A549 (cell line): ENCODE results near the gene GARIN1A.
"Not testable (repeated sequence)": the region's sequence is repeated elsewhere in the genome, so short reads cannot be mapped to it uniquely, and the experiment has no call there.

ENCODE experiments used
- CHD2 ChIP-seq: fragments of 150-350 bp; IDR thresholded peaks from 2 replicates; pipeline ENCODE4 v1.6.1; 2014; ENCODE audit warnings: low read length; ENCODE audit not compliant: partially characterized antibody
- CTCF ChIP-seq: fragments of >200 bp; sonication (Bioruptor Twin); formaldehyde crosslinking; IDR thresholded peaks from 3 replicates; pipeline ENCODE4 v1.5.1; 2016
- EP300 ChIP-seq, 2 experiments: fragments of >200 bp; sonication (Bioruptor Twin); formaldehyde crosslinking; IDR thresholded peaks; 2 replicates in 1 of 2; 3 replicates in 1 of 2; pipeline ENCODE4 v1.6.1; 2016 to 2017
- KDM1A ChIP-seq: fragments of 200-600 bp; sonication (generic); IDR thresholded peaks from 2 replicates; pipeline ENCODE4 v1.6.1; 2016; ENCODE audit warnings: low read depth, mild to moderate bottlenecking
- PHF8 ChIP-seq: fragments of 200-600 bp; sonication (generic); IDR thresholded peaks from 2 replicates; pipeline ENCODE4 v1.6.1; 2016; ENCODE audit warnings: low read depth, mild to moderate bottlenecking, antibody characterized with exemption, moderate library complexity, borderline replicate concordance
- POLR2A ChIP-seq: IDR thresholded peaks from 2 replicates; pipeline ENCODE4 v1.6.1; 2012; ENCODE audit warnings: mild to moderate bottlenecking, low read length
- POLR2AphosphoS2 ChIP-seq: conservative IDR thresholded peaks from 2 replicates; pipeline ENCODE4 v1.6.1; 2012; ENCODE audit warnings: low read length, improper control_type of control experiment, inconsistent platforms
- REST ChIP-seq: fragments of 200-600 bp; sonication (generic); IDR thresholded peaks from 2 replicates; pipeline ENCODE4 v1.6.1; 2016; ENCODE audit warnings: antibody characterized with exemption, mild to moderate bottlenecking, moderate library complexity
- RFX5 ChIP-seq: fragments of 450-650 bp; IDR thresholded peaks from 2 replicates; pipeline ENCODE4 v1.7.1; 2014; ENCODE audit warnings: antibody characterized with exemption, mild to moderate bottlenecking, moderate library complexity
- SREBF2 ChIP-seq: fragments of 450-650 bp; IDR thresholded peaks from 2 replicates; pipeline ENCODE4 v1.6.1; 2014; ENCODE audit warnings: mild to moderate bottlenecking, moderate library complexity
- TFCP2L1 ChIP-seq: fragments of 250-450 bp; sonication (Bioruptor Pico); IDR thresholded peaks from 2 replicates; pipeline ENCODE4 v1.5.0; 2021; ENCODE audit warnings: mild to moderate bottlenecking
- USF2 ChIP-seq: fragments of 450-650 bp; IDR thresholded peaks from 2 replicates; pipeline ENCODE4 v1.6.1; 2014; ENCODE audit warnings: antibody characterized with exemption
- ZFP36 ChIP-seq: fragments of 450-650 bp; IDR thresholded peaks from 2 replicates; pipeline ENCODE4 v1.6.1; 2014; ENCODE audit warnings: borderline replicate concordance; ENCODE audit not compliant: partially characterized antibody

- TF ChIP-seq RFX5; TFCP2L1 (CRISPR knock-in tag); CTCF; USF2; CHD2; REST; KDM1A; PHF8; POLR2AphosphoS2; ZFP36; EP300 (IDR thresholded peaks at IDR 0.05); SREBF2; POLR2A: not testable (repeated sequence)
Observed at GRCh38 chr7:128652606-128653005, 19.5 kb upstream of the GARIN1A start.
